Measurements from ENCODE around the gene FCRL1.
A peak's percentile ranks its signal among the peaks of the same experiment; 100 is the strongest.

FCRL1 gene

DNA sequence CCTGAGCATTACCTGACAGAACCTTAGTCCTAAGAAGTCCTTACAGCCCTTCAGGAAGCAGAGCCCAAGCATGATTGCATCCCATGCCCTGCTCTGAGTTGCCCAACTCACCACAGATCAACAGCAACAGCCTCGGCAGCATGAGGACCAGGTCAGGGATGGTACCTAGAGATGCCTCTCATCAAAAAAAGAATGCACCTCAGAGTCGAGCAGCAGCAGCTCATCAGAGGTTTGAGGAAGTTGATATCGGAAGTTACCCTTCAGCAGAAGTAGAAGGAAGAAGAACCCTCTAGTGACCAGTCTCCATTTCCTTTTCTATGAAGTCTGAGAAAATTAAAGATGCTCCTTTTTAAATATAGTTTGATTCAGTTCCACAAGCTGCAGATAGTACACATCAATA is at the start of gene FCRL1:
TSS of gene FCRL1 (minus strand) at position 225 of the 400 bp plus-strand sequence. CDS start at position 142, 83 bp downstream.
- no peak for DNase-seq (ENCODE audit: low read depth, low spot score)

GRCh38 chr1:157868654-157869053 is 48.7 kb upstream of the FCRL1 start:
- DNase-seq (ENCODE audit: low read depth, low spot score) = no peak

- no peak for DNase-seq (ENCODE audit: low read depth, low spot score)
These were observed 42.5 kb upstream of the FCRL1 start for GRCh38 chr1:157862114-157863070.

DNA sequence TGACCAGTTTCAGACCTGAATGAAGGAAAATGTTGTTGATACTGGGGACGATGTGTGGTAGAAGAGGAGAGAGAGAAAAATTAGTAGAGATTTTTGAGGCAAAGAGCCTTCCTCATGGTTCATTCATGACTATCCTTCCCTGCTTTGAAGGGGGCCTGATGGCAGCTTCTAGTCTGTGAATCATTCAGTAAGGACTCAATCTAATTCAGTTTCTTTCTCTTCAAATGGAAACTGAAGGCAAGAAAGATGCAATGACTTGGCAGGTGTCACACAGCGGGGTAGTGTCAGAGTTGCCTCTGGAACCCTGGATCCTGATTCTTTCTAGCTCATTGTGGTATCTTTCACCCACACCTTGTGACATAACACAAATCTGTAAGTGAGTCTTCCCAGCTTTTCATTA is 36.6 kb upstream of the FCRL1 start:
- no peak for DNase-seq (ENCODE audit: low read depth, low spot score)

DNA sequence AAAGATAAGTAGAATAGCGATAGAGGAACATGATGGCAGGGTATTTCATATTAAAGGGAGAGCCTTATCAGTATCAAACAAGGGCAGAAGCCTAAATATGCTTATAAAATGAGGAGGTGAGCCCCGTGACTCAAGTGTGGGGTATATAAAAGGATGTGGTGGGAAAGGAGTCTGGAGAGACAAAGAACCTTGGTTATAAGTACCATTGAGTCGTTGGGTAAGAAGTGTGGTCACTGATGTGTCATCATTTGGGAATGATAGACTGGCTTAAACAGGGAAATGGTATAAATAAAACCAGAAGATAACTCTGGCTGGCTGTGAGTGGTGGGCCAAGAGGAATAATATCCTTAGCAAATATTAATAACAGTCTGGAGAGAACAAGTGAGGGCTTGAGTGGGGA is 32.6 kb upstream of the FCRL1 start:
- DNase-seq (ENCODE audit: low read depth, low spot score) = peak; percentile 62

GRCh38 chr1:157849229-157849875 is 29.4 kb upstream of the FCRL1 start:
- DNase-seq (ENCODE audit: low read depth, low spot score) = no peak

GRCh38 chr1:157844089-157844830 is 24.3 kb upstream of the FCRL1 start:
- DNase-seq (ENCODE audit: low read depth, low spot score) = no peak

DNA sequence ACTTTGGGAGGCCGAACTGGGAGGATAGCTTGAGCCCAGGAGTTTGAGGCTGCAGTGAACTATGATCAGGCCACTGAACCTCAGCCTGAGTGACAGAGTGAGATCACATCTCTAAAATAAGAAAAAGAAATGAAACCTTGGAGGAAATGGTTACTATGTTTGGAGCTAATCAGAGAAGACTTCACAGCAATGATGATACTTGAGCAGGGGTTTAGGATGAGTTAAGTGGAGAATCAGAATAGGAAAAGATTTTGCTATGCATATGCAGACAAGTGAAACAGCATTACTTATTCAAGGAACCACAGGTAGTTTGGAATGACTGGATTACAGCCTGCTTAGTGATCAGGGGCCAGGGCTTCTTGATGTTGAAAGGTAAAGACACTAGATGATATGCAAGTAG is 23.0 kb upstream of the FCRL1 start:
- DNase-seq (ENCODE audit: low read depth, low spot score) = no peak

- no peak for DNase-seq (ENCODE audit: low read depth, low spot score)
These were observed 21.8 kb upstream of the FCRL1 start, which contains the start of gene CD5L for GRCh38 chr1:157841708-157842107. Gene CD5L, minus strand, starts transcription at chr1:157841808. Its CDS starts 107 bp downstream, at chr1:157841701.

DNA sequence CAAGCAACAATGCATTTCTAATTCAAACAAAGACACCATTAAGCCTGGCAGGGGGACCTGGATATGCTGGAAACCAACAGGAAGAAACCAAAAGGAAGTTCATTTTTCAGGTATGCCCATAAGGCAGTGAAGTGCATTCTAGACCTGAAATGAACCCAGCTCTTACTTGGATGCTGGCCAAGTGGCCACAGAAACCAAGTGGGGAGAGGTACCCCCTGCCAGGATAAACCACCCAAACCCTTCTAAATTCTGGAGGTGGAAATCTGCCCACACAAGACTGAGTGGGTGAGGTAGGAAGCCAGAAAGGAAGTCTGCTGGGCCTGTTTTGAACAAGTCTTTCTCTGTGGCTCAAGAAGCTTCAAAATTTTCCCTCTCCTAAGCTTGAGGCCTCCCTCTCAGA is 19.0 kb upstream of the FCRL1 start:
- DNase-seq (ENCODE audit: low read depth, low spot score) = no peak

GRCh38 chr1:157834430-157834829 is 14.5 kb upstream of the FCRL1 start:
- no peak for DNase-seq (ENCODE audit: low read depth, low spot score)

- DNase-seq (ENCODE audit: low read depth, low spot score) = no peak
These were observed 13.2 kb upstream of the FCRL1 start for GRCh38 chr1:157833145-157833544.

DNA sequence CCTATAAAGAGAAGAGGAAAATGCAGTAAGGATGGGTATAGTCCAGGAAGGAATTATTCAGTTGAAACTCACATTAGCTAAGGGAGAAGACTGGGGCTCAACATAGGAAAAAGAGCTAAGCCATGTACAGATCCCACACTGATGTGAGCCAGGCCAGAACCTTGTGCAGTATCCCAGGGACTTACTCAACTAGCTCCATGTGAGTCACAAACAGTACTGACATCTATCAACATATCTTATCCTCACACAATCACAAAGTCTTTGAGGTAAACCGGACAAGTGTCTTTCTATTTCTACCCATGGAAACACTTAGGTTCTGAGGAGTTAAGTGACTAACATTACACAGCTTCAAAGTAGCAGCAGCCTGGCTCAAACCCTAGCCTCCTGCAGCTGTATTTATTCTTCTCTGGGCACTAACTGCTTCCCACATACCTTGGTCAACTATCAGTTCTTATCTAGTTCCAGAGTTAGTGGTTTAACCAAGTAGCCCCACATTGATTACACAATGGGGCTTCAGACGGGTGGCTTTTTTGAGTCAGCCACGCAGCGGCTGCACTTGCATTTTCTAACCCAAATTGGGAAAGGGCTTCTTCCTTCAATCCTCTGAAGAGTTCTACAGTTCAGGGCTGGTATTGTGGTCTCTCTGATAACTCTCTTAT is 12.2 kb upstream of the FCRL1 start:
- DNase-seq (ENCODE audit: low read depth, low spot score) = no peak

DNA sequence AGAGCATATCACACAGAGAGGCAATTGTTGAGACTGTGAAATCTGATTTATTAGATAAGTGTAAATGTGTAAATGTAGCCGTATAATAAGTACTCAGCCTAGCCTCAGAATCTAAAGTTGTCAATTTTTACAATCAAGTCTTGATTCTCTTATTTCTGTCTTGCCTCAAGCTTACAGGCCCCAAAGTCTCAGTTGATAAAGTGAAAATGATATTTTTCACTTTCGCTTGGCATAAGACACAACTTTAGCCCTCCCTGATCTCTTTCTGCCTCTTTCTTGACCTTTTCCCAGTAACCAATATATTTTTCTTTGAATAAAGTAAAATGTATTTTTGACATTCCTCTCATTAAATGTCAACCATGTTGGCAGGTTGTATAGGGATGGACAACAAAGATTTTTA is 11.0 kb upstream of the FCRL1 start:
- DNase-seq (ENCODE audit: low read depth, low spot score) = no peak

DNA sequence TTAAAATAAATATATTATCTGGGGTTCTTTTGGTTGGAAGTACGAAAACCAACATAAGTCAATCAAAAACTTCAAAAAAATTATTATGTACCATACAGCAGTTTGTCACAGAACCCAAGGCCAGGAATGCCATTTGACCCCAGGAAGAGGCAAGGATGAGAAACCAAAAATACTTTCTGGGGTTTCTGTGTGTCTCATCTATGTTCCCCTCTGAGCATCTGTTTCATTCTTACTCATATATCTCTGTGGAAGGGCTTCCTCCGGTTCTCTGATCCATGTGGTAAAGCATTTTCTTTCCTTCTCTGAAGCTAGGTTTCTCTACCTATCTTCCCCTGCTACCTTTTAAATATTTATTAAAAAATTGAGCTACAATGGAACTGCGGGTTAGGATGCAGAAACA is 9.8 kb upstream of the FCRL1 start:
- no peak for DNase-seq (ENCODE audit: low read depth, low spot score)

GRCh38 chr1:157829210-157829609 is 9.3 kb upstream of the FCRL1 start:
- no peak for DNase-seq (ENCODE audit: low read depth, low spot score)

DNA sequence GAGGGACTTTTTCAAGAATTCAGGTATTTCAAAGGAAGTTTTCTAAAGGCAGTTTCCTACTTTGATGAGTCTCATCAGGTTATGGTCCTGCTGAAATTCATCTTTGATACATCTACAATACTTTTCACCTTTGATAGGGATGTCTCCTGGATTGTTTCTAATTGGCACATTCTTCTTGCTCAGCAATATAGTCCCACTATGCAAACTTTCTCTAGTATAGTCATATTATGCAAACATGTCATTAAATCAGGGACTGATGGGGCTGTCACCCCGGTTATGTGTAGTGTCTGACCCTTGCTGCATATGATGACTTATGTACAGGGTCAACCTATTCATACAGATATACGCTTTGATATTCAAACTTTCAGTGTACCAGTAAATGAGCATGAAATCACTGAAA is 379 bp upstream of the FCRL1 start:
- no peak for DNase-seq (ENCODE audit: low read depth, low spot score)

- no peak for DNase-seq (ENCODE audit: low read depth, low spot score)
These were observed 705 bp downstream of the FCRL1 start for GRCh38 chr1:157819215-157819614.

- no peak for DNase-seq (ENCODE audit: low read depth, low spot score)
These were observed 6.7 kb downstream of the FCRL1 start for GRCh38 chr1:157813269-157813668.

DNA sequence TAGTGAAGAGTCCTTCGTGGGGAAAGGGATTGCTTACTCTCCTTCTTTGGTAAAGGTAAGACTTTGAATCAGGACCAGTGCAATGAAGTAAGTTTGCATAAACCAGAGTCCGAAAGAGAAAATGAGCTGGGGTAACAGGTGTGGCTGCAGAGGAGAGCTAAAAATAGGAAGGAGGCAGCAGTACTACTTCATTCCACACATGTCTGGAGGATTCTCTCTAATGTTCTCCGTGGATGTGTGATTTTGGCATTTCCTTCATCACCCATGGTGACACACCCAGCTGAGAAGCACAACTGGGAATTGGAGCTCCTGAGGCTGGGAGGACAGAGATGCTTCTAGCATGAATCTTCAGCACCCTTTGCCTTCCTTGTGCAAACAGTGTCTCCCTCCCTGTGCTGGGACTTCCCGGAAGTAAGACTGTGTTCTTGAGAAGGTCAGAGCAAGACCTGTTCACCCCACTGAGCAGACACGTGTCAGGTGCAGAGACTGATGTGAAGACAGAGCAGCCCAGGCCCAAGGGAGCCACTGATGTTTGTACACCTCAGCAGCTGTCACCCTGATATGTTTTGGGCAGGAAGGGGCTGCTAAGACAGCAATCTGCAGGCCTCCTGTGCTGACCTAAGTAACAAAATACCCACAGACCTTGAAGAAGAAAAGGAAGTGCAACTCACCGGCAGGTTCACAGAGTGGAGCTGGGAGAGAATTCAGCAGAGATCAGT is 13.3 kb downstream of the FCRL1 start:
- DNase-seq (ENCODE audit: low read depth, low spot score) = no peak

GRCh38 chr1:157803851-157804250 is 16.1 kb downstream of the FCRL1 start:
- DNase-seq (ENCODE audit: low read depth, low spot score) = no peak

Measured in astrocyte of the hippocampus (primary cell).